Thoracic aorta (tissue), 2 donors: ENCODE measurements around the gene PMIS2. TPM values are rescaled to one million over a fixed set of nuclear protein-coding genes. Genes with fewer than 3 reads are reported as not detected.

ENCODE experiments used
- ATAC-seq: fragments of 150-250 bp; one replicate; pipeline ENCODE4 v1.8.0; 2017; ENCODE audit warnings: low read depth; ENCODE audit not compliant: insufficient number of reproducible peaks, low FRiP score
- DNase-seq: peaks from one replicate; pipeline ENCODE4 v3.0.0-alpha.2; 2020; ENCODE audit warnings: low spot score
- H3K27ac ChIP-seq, 2 donors: fragments of 200-600 bp; sonication (generic); 1 replicate in 1 of 2; 2 replicates in 1 of 2; pipeline ENCODE4 v1.5.1; 2016; ENCODE audit warnings: mild to moderate bottlenecking in 2 of 2, moderate library complexity in 2 of 2
- H3K27me3 ChIP-seq: fragments of 200-600 bp; sonication (generic); replicated peaks from 2 replicates; pipeline ENCODE4 v1.6.0; 2016; ENCODE audit warnings: mild to moderate bottlenecking; ENCODE audit not compliant: insufficient read depth
- H3K36me3 ChIP-seq: fragments of 200-600 bp; sonication (generic); one replicate; pipeline ENCODE4 v1.5.1; 2016
- H3K4me1 ChIP-seq, 2 donors: fragments of 200-600 bp; sonication (generic); 1 replicate in 1 of 2; 2 replicates in 1 of 2; pipeline versions ENCODE4 v1.5.1 to v1.6.0; 2016; ENCODE audit warnings: low read depth in 2 of 2, mild to moderate bottlenecking in 1 of 2; ENCODE audit not compliant: control insufficient read depth in 1 of 2
- H3K4me3 ChIP-seq: fragments of 200-600 bp; sonication (generic); 2 replicates; pipeline ENCODE4 v1.5.1; 2016; ENCODE audit warnings: mild to moderate bottlenecking
- H3K9me3 ChIP-seq: fragments of 200-600 bp; sonication (generic); 2 replicates; pipeline ENCODE4 v1.5.1; 2016
- total RNA-seq, 2 donors: library from RNA; depleted of rRNA; stranded (reverse); fragments of >200 nt; gene quantifications; one replicate each; pipeline versions ENCODE4 v1.1.0 to v1.2.3, GENCODE V29; 2016
- TF ChIP-seq, protein P1 (sequence below): fragments of 200-600 bp; sonication (generic); IDR thresholded peaks from one replicate; pipeline ENCODE4 v1.5.1; 2019; ENCODE audit warnings: antibody characterized with exemption

Gene PMIS2
- total RNA-seq, 2 donors from 2014 or later = not detected

DNA sequence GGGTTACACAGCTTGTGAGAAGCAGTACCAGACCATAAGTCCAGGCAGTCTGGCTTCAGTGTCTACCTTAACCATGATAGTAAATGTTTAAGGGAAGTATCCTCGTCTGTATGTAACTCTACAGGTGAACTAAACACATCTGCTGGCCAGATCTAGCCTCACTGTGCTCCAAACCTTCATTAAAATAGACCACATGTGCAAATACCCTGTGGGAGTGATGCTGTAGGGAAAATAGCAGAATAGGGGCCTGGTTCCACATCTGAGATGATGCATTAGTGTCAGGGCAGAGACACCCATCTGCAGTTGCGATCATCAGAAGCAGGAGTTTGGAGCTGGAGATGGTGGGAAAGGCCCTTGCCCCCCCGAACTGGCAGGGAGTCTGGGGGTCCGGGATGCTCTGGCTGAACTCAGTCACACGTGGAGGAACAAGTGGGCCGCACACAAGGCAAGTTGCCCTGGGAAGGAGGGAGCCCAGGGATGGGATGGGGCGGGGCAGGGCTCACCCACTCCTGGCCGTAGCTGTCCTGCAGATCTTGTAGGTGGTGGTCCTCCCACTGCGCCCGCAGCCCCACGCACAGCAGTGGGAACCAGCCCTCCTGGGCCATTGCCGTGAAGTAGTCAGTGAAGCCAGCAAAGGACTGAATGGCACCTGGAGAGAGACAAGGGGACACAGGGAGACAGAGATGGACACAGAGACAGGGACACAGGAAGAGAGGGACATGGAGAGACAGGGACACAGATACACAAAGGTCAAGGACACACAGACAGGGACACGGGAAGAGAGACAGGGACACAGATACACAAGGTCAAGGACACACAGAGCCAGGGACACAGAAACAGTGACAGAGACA is 33.2 kb upstream of the PMIS2 start:
- Histone ChIP-seq H3K27ac (no peak overlapping the region), H3K4me3 (no peak overlapping the region), H3K4me1 (no peaks in the 10 kb centered on the region), H3K27me3 (no peaks in the 10 kb centered on the region), H3K9me3 (no peaks in the 10 kb centered on the region), H3K36me3 (no peaks in the 10 kb centered on the region)
- DNase-seq (no peak), ATAC-seq (no peak)
- TF ChIP-seq, protein P1, sequence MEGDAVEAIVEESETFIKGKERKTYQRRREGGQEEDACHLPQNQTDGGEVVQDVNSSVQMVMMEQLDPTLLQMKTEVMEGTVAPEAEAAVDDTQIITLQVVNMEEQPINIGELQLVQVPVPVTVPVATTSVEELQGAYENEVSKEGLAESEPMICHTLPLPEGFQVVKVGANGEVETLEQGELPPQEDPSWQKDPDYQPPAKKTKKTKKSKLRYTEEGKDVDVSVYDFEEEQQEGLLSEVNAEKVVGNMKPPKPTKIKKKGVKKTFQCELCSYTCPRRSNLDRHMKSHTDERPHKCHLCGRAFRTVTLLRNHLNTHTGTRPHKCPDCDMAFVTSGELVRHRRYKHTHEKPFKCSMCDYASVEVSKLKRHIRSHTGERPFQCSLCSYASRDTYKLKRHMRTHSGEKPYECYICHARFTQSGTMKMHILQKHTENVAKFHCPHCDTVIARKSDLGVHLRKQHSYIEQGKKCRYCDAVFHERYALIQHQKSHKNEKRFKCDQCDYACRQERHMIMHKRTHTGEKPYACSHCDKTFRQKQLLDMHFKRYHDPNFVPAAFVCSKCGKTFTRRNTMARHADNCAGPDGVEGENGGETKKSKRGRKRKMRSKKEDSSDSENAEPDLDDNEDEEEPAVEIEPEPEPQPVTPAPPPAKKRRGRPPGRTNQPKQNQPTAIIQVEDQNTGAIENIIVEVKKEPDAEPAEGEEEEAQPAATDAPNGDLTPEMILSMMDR = no peak

DNA sequence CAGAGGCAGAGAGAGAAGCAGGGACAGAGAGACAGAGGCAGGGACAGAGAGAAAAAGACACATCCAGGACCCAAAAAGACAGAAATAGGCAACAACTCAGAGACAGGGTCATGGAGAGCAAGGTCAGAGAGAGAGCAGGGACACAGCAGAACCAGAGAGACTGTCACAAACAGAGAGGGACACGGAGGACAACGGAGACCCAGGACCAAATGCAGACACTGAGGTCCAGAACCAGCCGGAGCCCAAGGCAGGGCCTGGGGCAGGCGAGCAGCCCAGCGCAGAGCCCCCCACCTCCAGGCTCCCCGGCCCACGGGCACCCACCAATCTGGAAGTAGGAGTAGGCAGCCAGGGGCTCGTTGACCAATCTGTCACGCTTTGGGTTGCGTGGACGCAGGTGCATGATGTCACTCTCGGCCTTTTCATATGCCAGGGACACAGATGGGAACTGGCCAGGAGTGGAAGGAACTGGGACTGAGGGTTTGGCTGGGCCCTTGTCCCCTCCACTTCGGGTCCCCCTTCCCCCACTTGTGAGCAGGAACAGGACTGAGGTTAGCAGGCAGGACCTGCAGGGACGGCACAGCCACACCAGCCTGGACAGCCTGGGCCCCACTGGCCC is 32.5 kb upstream of the PMIS2 start:
- Histone ChIP-seq H3K36me3 (no peaks in the 10 kb centered on the region), H3K4me1 (peaks cover 0 to 5% of the 10 kb centered on the region in 2 donors), H3K4me3 (no peak overlapping the region), H3K9me3 (no peaks in the 10 kb centered on the region), H3K27ac (no peak overlapping the region), H3K27me3 (no peaks in the 10 kb centered on the region)
- TF ChIP-seq, protein P1 = no peak
- ATAC-seq = no peak
- no peak for DNase-seq

DNA sequence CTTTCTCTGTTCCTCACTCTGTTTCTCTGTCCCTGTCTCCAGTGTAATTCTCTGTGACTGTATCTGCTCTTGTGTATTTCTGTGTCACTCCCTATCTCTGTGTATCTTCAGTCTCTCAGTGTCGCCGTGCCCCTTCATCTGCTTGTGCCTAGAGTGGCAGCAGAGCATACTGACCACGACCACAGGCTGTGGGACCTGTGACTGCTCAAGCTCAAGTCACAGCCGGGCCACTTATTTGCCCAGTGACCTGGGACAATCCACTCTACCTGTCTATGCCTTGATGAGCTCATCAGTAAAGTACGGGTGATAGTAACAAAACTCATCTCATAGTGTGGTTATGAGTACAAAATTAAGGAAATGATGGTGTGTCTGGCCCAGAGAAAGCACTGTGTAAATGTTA is 31.9 kb upstream of the PMIS2 start:
- TF ChIP-seq, protein P1 = no peak
- Histone ChIP-seq H3K9me3 (no peaks in the 10 kb centered on the region), H3K27me3 (no peaks in the 10 kb centered on the region), H3K27ac (no peak overlapping the region), H3K4me1 (peaks cover 0 to 5% of the 10 kb centered on the region in 2 donors), H3K36me3 (no peaks in the 10 kb centered on the region), H3K4me3 (no peak overlapping the region)
- no peak for ATAC-seq
- DNase-seq = no peak

DNA sequence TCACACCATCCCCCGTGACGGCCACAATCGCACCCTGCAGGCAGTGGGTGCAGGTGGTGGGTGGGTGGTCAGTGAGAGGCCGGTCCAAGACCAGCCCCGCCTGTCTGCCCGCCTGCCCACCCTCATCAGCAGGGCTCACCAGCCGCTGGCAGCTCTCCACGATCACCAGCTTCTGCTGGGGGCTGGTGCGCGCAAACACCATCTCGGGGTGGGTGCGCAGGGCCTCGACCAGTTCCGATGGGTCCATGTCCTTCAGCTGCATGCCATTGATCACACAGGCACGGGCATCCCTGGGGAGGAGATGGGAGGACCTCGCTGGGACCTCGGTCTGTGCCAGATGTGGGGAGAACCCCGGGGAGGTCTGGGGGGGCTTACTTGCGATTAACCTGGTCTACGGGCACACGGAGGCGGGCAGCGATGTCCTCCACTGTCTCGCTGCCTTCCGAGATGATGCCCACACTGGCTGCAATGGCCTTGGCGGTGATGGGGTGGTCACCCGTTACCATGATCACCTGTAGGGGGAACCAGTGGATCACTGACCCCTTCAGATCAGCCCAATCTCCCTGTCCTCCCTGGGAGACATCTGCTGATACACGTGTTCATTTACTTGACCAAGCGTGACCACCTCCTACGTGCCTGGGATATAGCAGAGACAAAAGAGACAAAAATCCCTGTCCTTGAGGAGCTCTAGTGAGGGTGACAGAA is 30.5 kb upstream of the PMIS2 start:
- H3K4me1 ChIP-seq = peaks cover 0 to 5% of the 10 kb centered on the region in 2 donors
- ATAC-seq = no peak
- no peak for DNase-seq
- H3K27me3 ChIP-seq = no peaks in the 10 kb centered on the region
- TF ChIP-seq, protein P1 = no peak
- no peaks in the 10 kb centered on the region for H3K36me3 ChIP-seq
- H3K4me3 ChIP-seq = no peak overlapping the region
- no peak overlapping the region for H3K27ac ChIP-seq
- H3K9me3 ChIP-seq = no peaks in the 10 kb centered on the region

DNA sequence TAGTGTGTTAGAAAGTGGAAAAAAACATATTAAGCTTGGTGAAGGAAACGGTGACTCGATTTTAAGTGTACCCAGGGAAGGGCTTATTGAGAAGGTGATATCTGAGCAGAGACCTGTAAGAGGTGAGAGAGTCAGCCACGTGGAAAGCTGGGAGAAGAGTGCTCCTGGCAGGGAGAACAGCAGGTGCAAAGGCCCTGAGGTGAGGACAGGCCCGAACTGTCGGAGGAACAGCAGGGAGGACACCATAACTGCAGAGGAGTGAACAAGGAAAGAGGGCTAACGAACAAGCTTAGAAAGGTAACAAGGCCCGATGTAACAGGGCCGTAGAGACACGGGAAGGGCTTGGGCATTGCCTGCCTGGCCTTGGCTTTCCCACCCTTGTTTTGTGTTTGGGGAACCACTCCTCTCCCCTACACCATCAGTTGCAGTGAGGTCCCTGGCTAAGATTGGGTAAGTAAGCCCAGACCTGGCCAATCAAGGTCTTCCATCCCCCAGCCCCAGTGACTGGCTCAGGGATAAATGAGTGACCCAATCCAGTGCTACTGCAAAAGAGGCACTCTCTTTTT is 29.9 kb upstream of the PMIS2 start:
- ATAC-seq (no peak), DNase-seq (no peak)
- no peaks in the 10 kb centered on the region for H3K27me3 ChIP-seq
- H3K27ac ChIP-seq = no peak overlapping the region
- TF ChIP-seq, protein P1 = no peak
- H3K4me1 ChIP-seq = peaks cover 0 to 5% of the 10 kb centered on the region in 2 donors
- no peak overlapping the region for H3K4me3 ChIP-seq
- H3K36me3 ChIP-seq = no peaks in the 10 kb centered on the region
- no peaks in the 10 kb centered on the region for H3K9me3 ChIP-seq
